Transverse colon (tissue), 3 donors: Measurements from ENCODE around the gene NPHP3.

Experiments
- CTCF ChIP-seq, 5 experiments: fragments of 200-600 bp in 3 of 5; fragments of 450-650 bp in 2 of 5; sonication (generic) in 3 of 5; IDR thresholded peaks; 1 replicate in 2 of 5; 2 replicates in 3 of 5; pipeline ENCODE4 v1.5.1; 2016 to 2017; ENCODE audit warnings: antibody characterized with exemption in 5 of 5, inconsistent platforms in 3 of 5, mild to moderate bottlenecking in 2 of 5, moderate library complexity in 1 of 5
- EP300 ChIP-seq: sonication (generic); formaldehyde crosslinking; IDR thresholded peaks from one replicate; pipeline ENCODE4 v1.6.1; 2017; ENCODE audit warnings: antibody characterized with exemption, low read depth

- TF ChIP-seq CTCF (IDR thresholded peaks at IDR 0.05) (no peak), EP300 (no peak)
Observed at GRCh38 chr3:132637590-132637989, 84.6 kb downstream of the NPHP3 start.
